Measurements from ENCODE around the gene OSCAR.

The OSCAR gene

DNA sequence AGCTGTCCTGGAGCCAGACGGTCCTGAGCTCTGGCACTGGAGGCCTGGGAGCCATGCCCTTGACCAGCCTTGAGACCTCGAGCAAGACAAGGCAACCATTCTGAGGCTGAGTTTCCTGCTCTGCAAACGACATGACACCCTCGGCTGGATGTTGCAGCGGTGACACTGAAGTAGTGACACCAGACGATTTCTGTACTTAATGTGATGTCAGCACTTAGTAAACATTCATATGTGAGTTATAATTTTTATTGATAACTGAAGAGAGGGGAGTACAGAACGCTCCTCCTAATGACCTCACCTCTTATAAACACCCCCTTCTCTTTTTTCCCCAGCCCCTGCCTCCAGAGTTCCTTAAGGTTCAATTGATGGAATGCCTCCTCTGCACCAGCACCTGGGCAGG lies 7.9 kb upstream of the OSCAR start:
- TF ChIP-seq, protein P1, sequence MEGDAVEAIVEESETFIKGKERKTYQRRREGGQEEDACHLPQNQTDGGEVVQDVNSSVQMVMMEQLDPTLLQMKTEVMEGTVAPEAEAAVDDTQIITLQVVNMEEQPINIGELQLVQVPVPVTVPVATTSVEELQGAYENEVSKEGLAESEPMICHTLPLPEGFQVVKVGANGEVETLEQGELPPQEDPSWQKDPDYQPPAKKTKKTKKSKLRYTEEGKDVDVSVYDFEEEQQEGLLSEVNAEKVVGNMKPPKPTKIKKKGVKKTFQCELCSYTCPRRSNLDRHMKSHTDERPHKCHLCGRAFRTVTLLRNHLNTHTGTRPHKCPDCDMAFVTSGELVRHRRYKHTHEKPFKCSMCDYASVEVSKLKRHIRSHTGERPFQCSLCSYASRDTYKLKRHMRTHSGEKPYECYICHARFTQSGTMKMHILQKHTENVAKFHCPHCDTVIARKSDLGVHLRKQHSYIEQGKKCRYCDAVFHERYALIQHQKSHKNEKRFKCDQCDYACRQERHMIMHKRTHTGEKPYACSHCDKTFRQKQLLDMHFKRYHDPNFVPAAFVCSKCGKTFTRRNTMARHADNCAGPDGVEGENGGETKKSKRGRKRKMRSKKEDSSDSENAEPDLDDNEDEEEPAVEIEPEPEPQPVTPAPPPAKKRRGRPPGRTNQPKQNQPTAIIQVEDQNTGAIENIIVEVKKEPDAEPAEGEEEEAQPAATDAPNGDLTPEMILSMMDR (IDR thresholded peaks at IDR 0.05): no peak
- Histone ChIP-seq H3K27ac (no peak overlapping the region), H3K9me3 (no peaks in the 10 kb centered on the region), H3K27me3 (no peaks in the 10 kb centered on the region), H3K4me3 (no peak overlapping the region), H3K4me1 (peaks cover 0 to 12% (median 3%) of the 10 kb centered on the region in 4 donors), H3K36me3 (peaks cover 44 to 60% (median 55%) of the 10 kb centered on the region in 3 donors)
- intact Hi-C loops (cut with DNase I; ENCODE audit: low total_unique reads): no loop called here
- no peak for DNase-seq

DNA sequence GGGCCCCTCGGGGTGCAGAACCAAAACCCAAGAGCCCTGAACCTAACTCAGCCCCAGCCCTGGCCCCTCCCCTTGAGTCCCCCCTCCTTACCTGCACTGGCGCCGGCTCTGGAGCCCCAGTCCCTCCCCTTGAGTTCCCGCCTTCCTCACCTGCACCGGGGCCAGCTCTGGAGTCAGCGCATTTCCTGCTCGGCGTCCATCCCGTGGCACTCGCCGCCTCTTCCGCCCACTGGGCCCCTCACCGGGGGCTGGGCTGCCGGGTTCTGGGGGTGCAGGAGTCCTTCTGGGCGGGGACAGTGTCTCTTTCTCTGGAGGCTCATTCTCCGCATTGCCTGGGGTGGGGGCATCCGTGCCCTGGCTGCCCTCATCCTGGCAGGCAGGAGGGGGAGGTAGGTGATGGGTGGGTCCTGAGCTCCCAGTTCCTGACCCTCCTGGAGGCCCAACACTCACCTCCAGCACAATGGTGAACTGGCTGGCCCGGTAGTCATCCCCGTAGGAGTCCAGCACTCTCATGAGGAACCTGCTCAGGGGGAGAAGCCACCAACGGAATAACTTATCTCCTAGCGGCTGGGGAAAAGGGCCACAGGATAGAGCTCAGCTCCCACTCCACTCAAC lies 7.4 kb upstream of the OSCAR start:
- H3K9me3 ChIP-seq: no peaks in the 10 kb centered on the region
- intact Hi-C loops (cut with DNase I; ENCODE audit: low total_unique reads): no loop called here
- TF ChIP-seq, protein P1 (IDR thresholded peaks at IDR 0.05): no peak
- H3K27me3 ChIP-seq: no peaks in the 10 kb centered on the region
- H3K36me3 ChIP-seq: peaks cover 44 to 60% (median 55%) of the 10 kb centered on the region in 3 donors
- H3K4me1 ChIP-seq: peaks cover 0 to 16% (median 7%) of the 10 kb centered on the region in 4 donors
- no peak for DNase-seq
- no peak overlapping the region for H3K4me3 ChIP-seq
- H3K27ac ChIP-seq: no peak overlapping the region

DNA sequence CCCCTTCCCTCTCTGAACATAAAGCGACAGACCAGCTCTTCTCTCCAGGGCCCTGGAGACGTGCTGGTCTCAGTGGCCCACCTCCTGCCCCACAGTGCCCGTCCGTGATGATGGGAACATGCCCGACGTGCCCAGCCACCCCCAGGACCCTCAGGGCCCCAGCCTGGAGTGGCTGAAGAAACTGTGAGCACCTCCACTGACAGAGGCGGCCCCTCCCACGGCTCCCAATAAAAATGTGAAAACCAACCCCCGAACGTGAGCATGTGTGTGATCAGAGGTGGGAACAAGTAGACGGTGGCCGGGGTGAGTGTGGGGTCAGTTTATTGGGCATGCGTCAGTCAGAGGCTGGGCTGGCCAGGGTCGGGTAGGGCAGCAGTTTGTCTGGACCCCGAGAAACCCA lies 6.1 kb upstream of the OSCAR start:
- H3K4me3 ChIP-seq: no peak overlapping the region
- peaks cover 44 to 60% (median 50%) of the 10 kb centered on the region in 3 donors for H3K36me3 ChIP-seq
- no peak for DNase-seq

DNA sequence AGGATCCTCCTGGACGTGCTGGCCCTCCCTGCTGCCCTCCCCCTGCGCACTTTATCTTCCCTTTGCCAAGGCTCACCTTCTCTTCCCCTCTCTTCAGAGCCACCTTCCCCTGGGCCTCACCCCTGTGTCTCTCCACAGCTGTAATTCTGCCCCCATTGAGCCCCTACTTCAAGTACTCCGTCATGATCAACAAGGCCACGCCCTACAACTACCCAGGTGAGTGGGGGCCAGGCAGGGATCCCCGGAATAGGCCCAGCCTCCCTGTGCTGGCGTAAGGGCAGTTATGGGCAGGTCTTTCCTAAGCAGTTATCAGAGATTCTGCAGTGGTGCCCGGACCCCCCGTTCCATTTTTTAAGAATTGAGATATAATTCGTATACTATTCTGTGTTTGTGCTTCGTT lies 5.2 kb upstream of the OSCAR start:
- intact Hi-C loops (cut with DNase I; ENCODE audit: low total_unique reads): no loop called here
- Histone ChIP-seq H3K9me3 (no peaks in the 10 kb centered on the region), H3K27ac (no peak overlapping the region), H3K36me3 (peaks cover 41 to 55% (median 45%) of the 10 kb centered on the region in 3 donors), H3K4me1 (peaks cover 0 to 22% (median 10%) of the 10 kb centered on the region in 4 donors), H3K4me3 (no peak overlapping the region), H3K27me3 (no peaks in the 10 kb centered on the region)
- TF ChIP-seq, protein P1 (IDR thresholded peaks at IDR 0.05): no peak
- DNase-seq: no peak

More for the DNA sequence above, 6.1 kb upstream of the OSCAR start:
- TF ChIP-seq, protein P1 (IDR thresholded peaks at IDR 0.05): no peak
- Histone ChIP-seq H3K4me1 (peaks cover 0 to 22% (median 10%) of the 10 kb centered on the region in 4 donors), H3K9me3 (no peaks in the 10 kb centered on the region), H3K27me3 (no peaks in the 10 kb centered on the region), H3K27ac (no peak overlapping the region)
- intact Hi-C loops (cut with DNase I; ENCODE audit: low total_unique reads): no loop called here

DNA sequence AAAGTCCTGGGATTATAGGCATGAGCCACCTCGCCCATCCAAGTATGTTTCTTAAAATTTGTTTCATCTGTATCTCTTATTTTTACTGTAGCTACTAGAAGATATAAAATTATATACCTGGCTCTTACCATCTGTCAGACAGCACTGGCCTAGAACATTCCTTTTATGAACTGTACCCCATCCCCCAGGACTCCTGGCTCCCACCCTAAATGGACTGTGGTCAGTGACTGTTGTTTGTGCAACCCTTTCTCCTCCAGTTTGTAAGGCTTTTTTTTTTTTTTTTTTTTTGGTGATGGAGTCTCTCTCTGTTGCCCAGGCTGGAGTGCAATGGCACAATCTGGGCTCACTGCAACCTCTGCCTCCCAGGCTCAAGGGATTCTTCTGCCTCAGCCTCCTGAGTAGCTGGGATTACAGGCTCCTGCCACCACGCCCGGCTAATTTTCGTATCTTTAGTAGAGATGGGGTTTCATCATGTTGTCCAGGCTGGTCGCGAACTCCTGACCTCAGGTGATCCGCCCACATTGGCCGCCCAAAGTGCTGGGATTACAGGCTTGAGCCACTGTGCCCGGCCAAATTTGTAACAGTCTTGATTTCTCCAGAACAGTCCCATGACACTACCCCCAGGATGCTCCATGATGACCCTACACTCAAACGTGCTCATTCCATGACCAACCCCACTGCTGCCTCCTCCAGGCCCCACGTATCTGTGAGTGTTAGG lies 4.6 kb upstream of the OSCAR start:
- H3K36me3 ChIP-seq: peaks cover 35 to 48% (median 39%) of the 10 kb centered on the region in 3 donors

More for the DNA sequence above, 4.6 kb upstream of the OSCAR start:
- Histone ChIP-seq H3K4me1 (peaks cover 0 to 22% (median 10%) of the 10 kb centered on the region in 4 donors), H3K27ac (no peak overlapping the region), H3K4me3 (no peak overlapping the region), H3K27me3 (no peaks in the 10 kb centered on the region), H3K9me3 (no peaks in the 10 kb centered on the region)
- intact Hi-C loops (cut with DNase I; ENCODE audit: low total_unique reads): no loop called here
- DNase-seq: no peak
- TF ChIP-seq, protein P1 (IDR thresholded peaks at IDR 0.05): no peak

Data from tibial artery (tissue), 4 donors.